Stimulated activated naive CD8-positive, alpha-beta T cell treated with anti-CD3 and anti-CD28 coated beads, Interleukin-15, amount 100 ng/mL, for 72 hours (primary cell): ENCODE measurements around the gene SLC39A5.
"Not testable (repeated sequence)": the region's sequence is repeated elsewhere in the genome, so short reads cannot be mapped to it uniquely, and the experiment has no call there.

Source experiments
- ATAC-seq: fragments of 150-1000 bp; cut with Tn5 transposase; 2 replicates; pipeline ENCODE4 v1.10.0; 2021; ENCODE audit warnings: mild to moderate bottlenecking, moderate library complexity
- DNase-seq, 2 donors: peaks; one replicate each; pipeline ENCODE4 v3.0.0; 2021 to 2022
- H3K27ac Mint-ChIP-seq, 2 donors: one replicate each; pipeline ENCODE4 v1.8.0; 2022; ENCODE audit warnings: mild to moderate bottlenecking in 2 of 2, mixed read lengths in 2 of 2, moderate library complexity in 2 of 2
- H3K27me3 Mint-ChIP-seq: one replicate; pipeline ENCODE4 v1.8.0; 2022; ENCODE audit warnings: mixed read lengths
- H3K4me1 Mint-ChIP-seq: one replicate; pipeline ENCODE4 v1.8.0; 2022; ENCODE audit warnings: mild to moderate bottlenecking, mixed read lengths
- H3K4me3 Mint-ChIP-seq, 2 donors: one replicate each; pipeline ENCODE4 v1.8.0; 2022; ENCODE audit warnings: mild to moderate bottlenecking in 2 of 2, mixed read lengths in 2 of 2, moderate library complexity in 1 of 2
- H3K9me3 Mint-ChIP-seq, 2 donors: one replicate each; pipeline ENCODE4 v1.8.0; 2022; ENCODE audit warnings: mixed read lengths in 2 of 2

The SLC39A5 gene

DNA sequence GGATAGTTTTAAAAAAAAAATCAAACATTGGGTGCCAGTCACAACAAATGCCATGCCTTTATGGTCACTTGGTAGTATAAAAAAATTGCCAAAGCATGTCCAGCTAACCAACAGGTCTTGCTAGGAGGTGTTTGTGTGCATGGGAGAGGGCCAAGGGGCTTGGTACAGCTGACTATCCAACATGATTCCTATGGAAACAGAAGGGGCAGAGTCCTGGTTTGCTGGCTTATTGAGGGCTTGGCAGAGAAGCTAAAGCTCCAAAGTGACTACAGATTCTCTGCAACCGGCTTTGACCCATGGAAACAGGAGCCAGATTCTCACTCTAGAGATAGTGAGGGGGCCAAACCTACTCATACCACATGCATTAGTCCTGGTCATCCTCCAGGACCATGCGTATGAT lies 42.6 kb downstream of the SLC39A5 start:
- not testable (repeated sequence) for H3K27me3 Mint-ChIP-seq, H3K4me1 Mint-ChIP-seq, H3K4me3 Mint-ChIP-seq, DNase-seq, H3K9me3 Mint-ChIP-seq, ATAC-seq, H3K27ac Mint-ChIP-seq

DNA sequence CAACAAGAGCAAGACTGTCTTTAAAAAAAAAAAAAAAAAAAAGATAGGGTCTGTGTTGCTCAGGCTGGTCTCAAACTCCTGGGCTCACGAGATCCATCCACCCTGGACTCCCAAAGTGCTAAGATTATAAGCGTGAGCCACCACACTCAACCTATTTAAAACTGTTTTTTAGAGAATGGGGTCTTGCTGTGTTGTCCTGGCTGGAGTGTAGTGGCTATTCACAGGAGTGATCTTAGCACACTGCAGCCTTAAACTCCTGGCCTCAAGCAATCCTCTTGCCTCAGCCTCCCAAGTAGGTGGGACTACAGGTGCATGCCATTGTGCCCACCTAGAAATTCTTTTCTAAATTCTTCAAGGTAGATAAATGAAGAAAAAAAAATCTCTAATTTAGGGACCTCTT lies 44.4 kb downstream of the SLC39A5 start:
- Mint-ChIP-seq H3K27ac (no peak overlapping the region), H3K4me1 (no peaks in the 10 kb centered on the region), H3K9me3 (no peaks in the 10 kb centered on the region), H3K4me3 (no peak overlapping the region), H3K27me3 (no peaks in the 10 kb centered on the region)
- ATAC-seq (no peak), DNase-seq (no peak)

DNA sequence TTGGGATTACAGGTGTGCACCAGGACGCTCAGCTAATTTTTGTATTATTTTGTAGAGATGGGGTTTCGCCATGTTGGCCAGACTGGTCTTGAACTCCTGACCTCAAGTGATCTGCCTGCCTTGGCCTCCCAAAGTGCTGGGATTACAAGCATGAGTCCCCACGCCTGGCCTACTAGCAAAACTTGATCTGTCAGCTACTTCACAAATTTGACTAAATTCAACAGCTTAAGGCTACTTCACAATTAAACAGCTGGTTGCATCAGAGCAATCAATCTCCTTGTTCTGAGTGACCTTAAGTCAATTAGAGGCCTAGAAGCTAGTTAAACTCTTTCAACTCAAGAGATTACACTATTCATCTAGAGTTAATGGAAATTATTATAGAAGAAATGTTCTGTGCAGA lies 49.1 kb downstream of the SLC39A5 start:
- Mint-ChIP-seq H3K9me3 (no peaks in the 10 kb centered on the region), H3K4me3 (no peak overlapping the region), H3K27me3 (no peaks in the 10 kb centered on the region), H3K27ac (no peak overlapping the region), H3K4me1 (no peaks in the 10 kb centered on the region)
- ATAC-seq (no peak), DNase-seq (no peak)

DNA sequence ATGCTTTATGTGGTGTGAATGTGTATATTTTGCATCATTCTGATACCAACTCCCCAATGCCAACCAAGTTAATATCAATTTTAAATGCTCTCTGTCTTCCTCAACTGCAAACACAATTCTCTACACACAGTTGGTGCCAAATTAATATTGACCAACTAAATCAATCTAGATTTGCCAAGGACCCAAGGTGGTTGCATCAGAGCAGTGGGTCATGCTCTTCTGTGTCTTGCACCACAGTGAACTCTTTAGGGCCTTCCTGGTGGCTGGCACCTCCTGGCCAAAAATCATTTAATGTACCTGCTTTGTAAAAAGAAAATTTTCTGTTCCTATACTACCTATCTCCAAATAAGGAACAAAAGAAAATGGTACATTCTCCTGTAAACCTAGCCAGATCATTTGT lies 51.0 kb downstream of the SLC39A5 start:
- H3K9me3 Mint-ChIP-seq, result no peaks in the 10 kb centered on the region
- H3K4me3 Mint-ChIP-seq, result no peak overlapping the region
- H3K27me3 Mint-ChIP-seq, result no peaks in the 10 kb centered on the region
- no peak overlapping the region for H3K27ac Mint-ChIP-seq
- ATAC-seq (no peak), DNase-seq (no peak)
- no peaks in the 10 kb centered on the region for H3K4me1 Mint-ChIP-seq

DNA sequence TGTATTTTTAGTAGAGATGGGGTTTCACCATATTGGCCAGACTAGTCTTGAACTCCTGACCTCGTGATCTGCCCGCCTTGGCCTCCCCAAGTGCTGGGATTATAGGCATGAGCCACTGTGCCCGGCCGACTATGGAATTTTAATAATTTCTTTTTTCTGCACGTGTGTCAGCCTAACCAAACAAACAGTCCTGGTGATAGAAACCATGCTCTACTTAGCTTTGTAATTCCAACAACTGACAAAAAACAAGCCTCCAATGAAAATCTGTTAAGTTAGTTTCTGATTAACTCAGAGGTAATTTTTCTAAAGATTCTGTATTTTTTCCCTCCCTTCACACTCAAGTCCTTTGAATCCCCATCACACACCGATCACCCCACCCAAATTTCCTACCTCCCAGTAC lies 52.2 kb downstream of the SLC39A5 start:
- no peaks in the 10 kb centered on the region for H3K27me3 Mint-ChIP-seq
- peak overlapping the region in 1 of 2 donors; percentile 65 for H3K27ac Mint-ChIP-seq
- H3K9me3 Mint-ChIP-seq, result no peaks in the 10 kb centered on the region
- no peak for ATAC-seq
- no peak overlapping the region for H3K4me3 Mint-ChIP-seq
- no peak for DNase-seq
- no peaks in the 10 kb centered on the region for H3K4me1 Mint-ChIP-seq

DNA sequence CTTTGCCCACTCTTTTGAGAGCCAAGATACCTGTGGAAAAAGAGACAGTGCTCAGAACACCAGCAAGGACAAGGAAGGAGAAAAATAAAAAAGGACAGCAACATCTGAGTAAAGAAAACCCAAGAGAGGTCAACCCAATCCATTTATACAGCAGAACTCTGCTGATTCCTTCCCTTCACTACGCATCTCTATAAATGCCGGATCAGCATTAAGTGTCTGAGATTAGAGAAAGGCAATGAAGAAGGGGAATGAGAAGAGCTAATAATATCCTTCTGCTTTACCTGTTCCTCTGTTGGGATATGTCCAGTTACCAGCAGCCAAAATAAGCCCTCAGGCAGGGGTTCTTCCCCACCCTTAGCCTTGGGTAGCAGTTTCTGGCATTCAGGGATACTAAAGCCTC lies 52.7 kb downstream of the SLC39A5 start:
- Mint-ChIP-seq H3K27me3 (no peaks in the 10 kb centered on the region), H3K4me3 (no peak overlapping the region), H3K4me1 (no peaks in the 10 kb centered on the region), H3K27ac (no peak overlapping the region), H3K9me3 (no peaks in the 10 kb centered on the region)
- ATAC-seq, result no peak
- no peak for DNase-seq

DNA sequence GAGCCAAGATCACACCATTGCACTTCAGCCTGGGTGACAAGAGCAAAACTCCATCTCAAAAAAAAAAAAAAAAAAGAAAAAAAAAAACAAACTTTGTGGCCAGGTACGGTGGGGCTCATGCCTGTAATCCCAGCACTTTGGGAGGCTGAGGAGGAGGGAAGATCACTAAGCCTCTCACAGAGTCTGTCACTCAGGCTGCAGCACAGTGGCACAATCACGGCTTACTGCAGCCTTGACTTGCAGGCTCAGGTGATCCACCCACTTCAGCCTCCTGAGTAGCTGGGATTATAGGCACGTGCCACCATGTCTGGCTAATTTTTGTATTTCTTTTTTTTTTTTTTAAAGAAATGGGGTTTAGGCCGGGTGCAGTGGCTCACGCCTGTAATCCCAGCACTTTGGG lies 54.4 kb downstream of the SLC39A5 start:
- DNase-seq, ATAC-seq, H3K27ac Mint-ChIP-seq, H3K4me1 Mint-ChIP-seq, H3K9me3 Mint-ChIP-seq, H3K27me3 Mint-ChIP-seq, H3K4me3 Mint-ChIP-seq: not testable (repeated sequence)

DNA sequence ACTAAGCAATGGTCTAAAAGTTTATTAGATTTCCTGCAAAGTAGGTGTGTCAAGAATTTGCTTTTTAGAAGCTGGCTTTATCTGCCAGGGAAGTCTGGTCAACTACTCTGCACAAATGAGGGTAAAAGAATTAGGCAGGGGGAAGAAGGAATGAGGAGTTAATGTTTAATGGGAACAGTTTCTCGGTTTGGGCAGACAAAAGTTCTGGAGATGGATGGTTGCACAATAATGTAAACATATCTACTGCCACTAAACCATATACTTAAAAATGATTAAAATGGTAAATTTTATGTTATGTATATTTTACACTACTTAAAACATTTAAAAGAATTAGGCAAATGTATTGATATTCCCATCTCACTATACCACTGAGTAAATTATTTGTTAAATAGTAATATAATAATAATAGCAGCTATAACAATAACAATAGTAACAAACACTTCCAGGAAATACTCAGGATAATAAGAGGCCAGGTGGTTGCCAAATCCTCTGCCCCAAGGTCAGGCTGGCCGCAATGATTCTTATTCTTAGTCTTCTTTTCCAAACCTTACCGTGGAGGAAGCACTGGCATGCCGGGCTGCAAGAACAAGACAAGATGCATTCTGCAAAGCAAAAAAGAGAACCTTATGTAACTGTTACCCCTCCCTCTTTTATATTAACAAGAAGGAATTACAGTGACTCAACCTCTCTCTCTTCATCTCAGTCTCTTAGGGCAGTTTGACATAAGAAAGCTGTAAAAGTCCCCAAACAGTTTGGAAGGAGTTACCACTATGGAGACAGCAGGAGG lies 56.4 kb downstream of the SLC39A5 start:
- Mint-ChIP-seq H3K9me3 (no peaks in the 10 kb centered on the region), H3K4me3 (no peak overlapping the region), H3K4me1 (peaks cover 12% of the 10 kb centered on the region), H3K27ac (peak overlapping the region in 1 of 2 donors; percentile 88), H3K27me3 (no peaks in the 10 kb centered on the region)
- ATAC-seq (no peak), DNase-seq (no peak)
